ENCODE measurements around the gene PPP2R5A.

PPP2R5A gene

DNA sequence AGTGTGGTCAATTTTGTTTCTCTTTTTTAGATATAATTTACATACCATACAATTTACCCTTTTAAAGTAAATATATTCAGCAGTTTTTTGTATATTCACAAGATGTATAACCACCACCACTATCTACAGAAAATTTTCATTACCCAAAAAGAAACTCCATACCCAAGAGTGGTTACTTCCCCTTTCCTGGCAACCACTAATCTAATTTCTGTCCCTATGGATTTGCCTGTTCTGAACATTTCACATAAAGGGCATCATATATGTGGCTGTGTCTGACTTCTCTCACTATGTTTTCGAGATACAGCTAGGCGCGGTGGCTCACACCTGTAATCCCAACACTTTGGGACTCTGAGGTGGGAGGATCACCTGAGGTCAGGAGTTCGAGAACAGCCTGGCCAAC, 115.8 kb downstream of the PPP2R5A start:
- H3K9ac ChIP-seq (ENCODE audit: low read depth in 1 of 2, low read length in 2 of 2) = no peak overlapping the region
- no peak overlapping the region for H3K27ac ChIP-seq (ENCODE audit: low read depth, low read length)
- H3K4me1 ChIP-seq (ENCODE audit: control insufficient read depth in 1 of 2, insufficient read depth in 2 of 2, low read length in 2 of 2) = no peaks in the 10 kb centered on the region
- H3K4me3 ChIP-seq (ENCODE audit: low read depth in 1 of 2, low read length in 2 of 2) = no peak overlapping the region
- H3K27me3 ChIP-seq (ENCODE audit: control insufficient read depth in 1 of 2, insufficient read depth in 2 of 2, low read length in 2 of 2) = no peaks in the 10 kb centered on the region
- peaks cover 6 to 11% of the 10 kb centered on the region in 2 donors for H3K9me3 ChIP-seq (ENCODE audit: control insufficient read depth in 1 of 2, low read length in 2 of 2)
- no peaks in the 10 kb centered on the region for H3K36me3 ChIP-seq (ENCODE audit: control insufficient read depth in 1 of 2, insufficient read depth in 2 of 2, low read length in 2 of 2)

DNA sequence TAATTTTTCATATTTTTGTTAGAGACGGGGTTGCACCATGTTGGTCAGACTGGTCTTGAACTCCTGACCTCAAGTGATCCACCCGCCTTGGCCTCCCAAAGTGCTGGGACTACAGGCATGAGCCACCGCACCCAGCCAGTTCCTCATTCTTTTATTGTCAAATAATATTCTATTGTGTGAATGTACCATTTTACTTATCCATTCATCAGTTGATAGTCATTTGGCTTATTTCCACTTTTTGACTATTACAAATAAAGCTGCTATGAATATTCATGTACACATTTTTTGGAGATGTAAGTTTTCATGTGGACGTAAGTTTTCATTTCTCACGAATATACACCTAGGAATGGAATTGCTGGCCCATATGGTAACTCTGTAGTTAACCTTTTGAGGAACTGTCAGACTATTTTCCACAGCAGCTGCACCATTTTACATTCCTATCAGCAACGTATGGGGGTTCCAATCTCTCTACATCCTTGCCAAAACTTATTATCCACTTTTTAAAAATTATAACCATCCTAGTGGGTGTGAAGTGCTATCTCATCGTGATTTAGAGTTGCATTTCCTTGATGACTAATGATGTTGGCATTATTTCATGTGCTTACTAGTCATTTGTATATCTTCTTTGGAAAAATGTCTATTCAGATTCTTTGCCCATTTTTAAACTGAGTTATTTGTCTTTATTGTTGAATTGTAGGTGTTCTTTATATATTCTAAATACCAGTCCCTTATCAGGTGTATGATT, 116.8 kb downstream of the PPP2R5A start:
- no peak overlapping the region for H3K27ac ChIP-seq (ENCODE audit: low read depth, low read length)

DNA sequence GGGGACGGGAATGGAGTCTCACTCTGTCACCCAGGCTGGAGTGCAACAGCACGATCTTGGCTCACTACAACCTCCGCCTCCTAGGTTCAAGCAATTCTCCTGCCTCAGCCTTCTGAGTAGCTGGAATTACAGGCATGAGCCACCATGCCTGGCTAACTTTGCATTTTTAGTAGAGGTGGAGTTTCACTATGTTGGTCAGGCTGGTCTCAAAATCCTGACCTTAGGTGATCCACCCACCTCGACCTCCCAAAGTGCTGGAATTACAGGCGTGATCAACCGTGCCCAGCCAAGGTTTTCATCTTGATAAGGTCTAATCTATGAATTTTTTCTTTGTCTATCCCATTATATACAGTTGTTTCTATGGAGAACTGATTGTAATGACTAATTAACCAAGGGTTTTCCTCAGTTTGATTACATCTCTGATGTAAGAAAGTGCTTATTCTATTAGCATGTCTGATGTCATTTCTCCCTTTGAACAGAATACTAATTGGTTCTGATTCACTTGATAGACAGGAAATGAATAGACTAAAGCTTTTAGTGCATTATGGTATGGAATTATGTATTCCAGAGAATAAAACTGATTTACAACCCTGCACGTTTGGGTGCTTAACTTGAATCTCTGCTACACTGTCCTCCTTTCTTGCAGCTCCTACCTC, 117.6 kb downstream of the PPP2R5A start:
- Histone ChIP-seq H3K9me3 (ENCODE audit: control insufficient read depth in 1 of 2, low read length in 2 of 2) (peaks cover 0 to under 1% of the 10 kb centered on the region in 2 donors), H3K36me3 (ENCODE audit: control insufficient read depth in 1 of 2, insufficient read depth in 2 of 2, low read length in 2 of 2) (peaks cover 0 to 9% of the 10 kb centered on the region in 2 donors), H3K4me1 (ENCODE audit: control insufficient read depth in 1 of 2, insufficient read depth in 2 of 2, low read length in 2 of 2) (no peaks in the 10 kb centered on the region), H3K9ac (ENCODE audit: low read depth in 1 of 2, low read length in 2 of 2) (no peak overlapping the region), H3K27ac (ENCODE audit: low read depth, low read length) (no peak overlapping the region), H3K4me3 (ENCODE audit: low read depth in 1 of 2, low read length in 2 of 2) (no peak overlapping the region), H3K27me3 (ENCODE audit: control insufficient read depth in 1 of 2, insufficient read depth in 2 of 2, low read length in 2 of 2) (no peaks in the 10 kb centered on the region)

More for the DNA sequence above, 116.8 kb downstream of the PPP2R5A start:
- peaks cover 0 to 7% of the 10 kb centered on the region in 2 donors for H3K36me3 ChIP-seq (ENCODE audit: control insufficient read depth in 1 of 2, insufficient read depth in 2 of 2, low read length in 2 of 2)
- no peaks in the 10 kb centered on the region for H3K4me1 ChIP-seq (ENCODE audit: control insufficient read depth in 1 of 2, insufficient read depth in 2 of 2, low read length in 2 of 2)
- H3K27me3 ChIP-seq (ENCODE audit: control insufficient read depth in 1 of 2, insufficient read depth in 2 of 2, low read length in 2 of 2) = no peaks in the 10 kb centered on the region
- H3K4me3 ChIP-seq (ENCODE audit: low read depth in 1 of 2, low read length in 2 of 2) = no peak overlapping the region
- H3K9ac ChIP-seq (ENCODE audit: low read depth in 1 of 2, low read length in 2 of 2) = no peak overlapping the region
- peaks cover 2 to 8% of the 10 kb centered on the region in 2 donors for H3K9me3 ChIP-seq (ENCODE audit: control insufficient read depth in 1 of 2, low read length in 2 of 2)

GRCh38 chr1:212410231-212410820, 125.1 kb downstream of the PPP2R5A start:
- Histone ChIP-seq H3K4me3 (ENCODE audit: low read depth in 1 of 2, low read length in 2 of 2) (no peak overlapping the region), H3K4me1 (ENCODE audit: control insufficient read depth in 1 of 2, insufficient read depth in 2 of 2, low read length in 2 of 2) (peaks cover 13% of the 10 kb centered on the region in 2 donors), H3K27me3 (ENCODE audit: control insufficient read depth in 1 of 2, insufficient read depth in 2 of 2, low read length in 2 of 2) (no peaks in the 10 kb centered on the region), H3K9ac (ENCODE audit: low read depth in 1 of 2, low read length in 2 of 2) (no peak overlapping the region), H3K9me3 (ENCODE audit: control insufficient read depth in 1 of 2, low read length in 2 of 2) (no peaks in the 10 kb centered on the region), H3K27ac (ENCODE audit: low read depth, low read length) (no peak overlapping the region), H3K36me3 (ENCODE audit: control insufficient read depth in 1 of 2, insufficient read depth in 2 of 2, low read length in 2 of 2) (peaks cover 0 to 31% of the 10 kb centered on the region in 2 donors)
